Peyer's patch (tissue), 4 donors: ENCODE results near the gene OR5D18. TPM values are rescaled to one million over a fixed set of nuclear protein-coding genes. Genes with fewer than 3 reads are reported as not detected.
"Not testable (repeated sequence)": the region's sequence is repeated elsewhere in the genome, so short reads cannot be mapped to it uniquely, and the experiment has no call there.

Source experiments
- DNase-seq, 3 donors: peaks; one replicate each; pipeline ENCODE4 v3.0.0-alpha.2; 2017 to 2019
- H3K27ac ChIP-seq, 4 donors: fragments of 200-600 bp; sonication (generic); one replicate each; pipeline ENCODE4 v1.5.1; 2016 to 2019
- H3K27me3 ChIP-seq, 2 donors: fragments of 200-600 bp; sonication (generic); one replicate each; pipeline ENCODE4 v1.5.1; 2019
- H3K36me3 ChIP-seq, 3 donors: fragments of 200-600 bp; sonication (generic); one replicate each; pipeline ENCODE4 v1.5.1; 2016 to 2019
- H3K4me1 ChIP-seq, 4 donors: fragments of 200-600 bp; sonication (generic); one replicate each; pipeline ENCODE4 v1.5.1; 2016 to 2019
- H3K4me3 ChIP-seq, 4 donors: fragments of 200-600 bp; sonication (generic); 1 replicate in 3 of 4; 2 replicates in 1 of 4; pipeline ENCODE4 v1.5.1; 2016 to 2019; ENCODE audit warnings: mild to moderate bottlenecking in 1 of 4
- H3K9me3 ChIP-seq, 4 donors: fragments of 200-600 bp; sonication (generic); one replicate each; pipeline ENCODE4 v1.5.1; 2016 to 2019; ENCODE audit warnings: mild to moderate bottlenecking in 1 of 4
- CTCF ChIP-seq, 6 experiments: fragments of 450-650 bp in 4 of 6; fragments of 200-600 bp in 2 of 6; sonication (generic) in 1 of 6; IDR thresholded peaks; one replicate each; pipeline ENCODE4 v1.5.1; 2017 to 2019; ENCODE audit warnings: antibody characterized with exemption in 6 of 6, mild to moderate bottlenecking in 3 of 6, moderate library complexity in 1 of 6
- POLR2A ChIP-seq, 2 donors: fragments of 450-650 bp; IDR thresholded peaks; one replicate each; pipeline ENCODE4 v1.5.1; 2017; ENCODE audit warnings: antibody characterized with exemption in 2 of 2, mild to moderate bottlenecking in 2 of 2, moderate library complexity in 2 of 2
- small RNA-seq, 2 donors: library from RNA; depleted of rRNA; stranded (forward); fragments of <200 nt; gene quantifications; one replicate each; pipeline ENCODE3, GENCODE V24; 2016
- total RNA-seq, 4 donors: library from RNA; depleted of rRNA; stranded (reverse); fragments of >200 nt; gene quantifications; one replicate each; pipeline ENCODE4 v1.1.0, GENCODE V29; 2016

The OR5D18 gene
- total RNA-seq, 4 donors from 2014 or later, result not detected

- no peak for DNase-seq
- H3K4me1 ChIP-seq, result no peaks in the 10 kb centered on the region
- no peak overlapping the region for H3K27ac ChIP-seq
- no peaks in the 10 kb centered on the region for H3K9me3 ChIP-seq
- no peaks in the 10 kb centered on the region for H3K36me3 ChIP-seq
- no peak overlapping the region for H3K4me3 ChIP-seq
- H3K27me3 ChIP-seq, result no peaks in the 10 kb centered on the region
- no peak for TF ChIP-seq POLR2A (IDR thresholded peaks at IDR 0.05)
- no peak for TF ChIP-seq CTCF (IDR thresholded peaks at IDR 0.05)
Observed at GRCh38 chr11:55854704-55855103, 35.3 kb downstream of the OR5D18 start.

GRCh38 chr11:55867354-55867753, 47.9 kb downstream of the OR5D18 start:
- H3K27me3 ChIP-seq, H3K4me3 ChIP-seq, H3K4me1 ChIP-seq, H3K36me3 ChIP-seq, H3K9me3 ChIP-seq, H3K27ac ChIP-seq, DNase-seq: not testable (repeated sequence)

Small RNA genes lying within 50 kb of the gene (small RNA-seq; reads per million reads assigned to genes)
- gene AC036111.3, result 0 reads per million in 2 donors

Other genes starting within 250 kb of the OR5D18 start
- gene OR4C16, start 247.5 kb upstream of the OR5D18 start, total RNA-seq, result not detected
- gene OR4C11, start 212.0 kb upstream of the OR5D18 start, total RNA-seq, result not detected
- not detected for gene OR4P4, start 184.5 kb upstream of the OR5D18 start, total RNA-seq
- gene OR4S2, start 171.3 kb upstream of the OR5D18 start, total RNA-seq, result not detected
- gene OR4C6, start 157.4 kb upstream of the OR5D18 start, total RNA-seq, result not detected
- gene OR5D13, start 46.2 kb upstream of the OR5D18 start, total RNA-seq, result not detected
- not detected for gene OR5D14, start 24.1 kb upstream of the OR5D18 start, total RNA-seq
- gene OR5L1, start 8.3 kb upstream of the OR5D18 start, total RNA-seq, result not detected
- not detected for gene OR5L2, start 7.6 kb downstream of the OR5D18 start, total RNA-seq
- gene OR5D16, start 19.1 kb downstream of the OR5D18 start, total RNA-seq, result not detected
- not detected for gene TRIM51, start 63.7 kb downstream of the OR5D18 start, total RNA-seq
- not detected for gene OR5W2, start 95.0 kb downstream of the OR5D18 start, total RNA-seq
- gene OR5I1, start 116.8 kb downstream of the OR5D18 start, total RNA-seq, result not detected
- gene OR10AG1, start 150.3 kb downstream of the OR5D18 start, total RNA-seq, result not detected
- not detected for gene OR5F1, start 175.0 kb downstream of the OR5D18 start, total RNA-seq
- not detected for gene OR5AS1, start 208.0 kb downstream of the OR5D18 start, total RNA-seq